Ecto neural progenitor cell (in vitro differentiated cells): ENCODE results near the gene UNC13B.
A peak's percentile ranks its signal among the peaks of the same experiment; 100 is the strongest.
"Not testable (repeated sequence)": the region's sequence is repeated elsewhere in the genome, so short reads cannot be mapped to it uniquely, and the experiment has no call there.

Source experiments
- DNase-seq: peaks from one replicate; pipeline ENCODE4 v3.0.0-alpha.2; 2018; ENCODE audit warnings: low spot score

UNC13B gene

DNA sequence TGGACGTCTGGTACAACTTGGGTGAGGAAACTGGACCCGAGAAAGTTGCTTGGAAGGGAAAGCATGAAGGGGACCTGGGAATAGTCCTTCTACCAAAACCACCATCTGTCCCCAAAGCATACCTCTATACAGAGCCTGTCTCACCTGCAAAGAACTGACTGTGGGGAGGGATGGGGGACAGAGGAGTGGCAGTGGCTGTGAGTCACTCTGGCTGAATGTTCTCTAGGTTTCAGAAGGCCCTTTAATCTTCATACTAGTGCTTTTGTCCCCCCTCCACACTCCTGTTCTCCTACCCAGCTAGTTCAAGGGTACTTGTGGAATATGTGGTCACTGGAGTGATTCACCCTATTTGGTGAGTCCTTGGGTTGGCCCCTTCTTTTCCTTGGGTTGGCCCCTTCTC, 218.8 kb downstream of the UNC13B start:
- DNase-seq = no peak

GRCh38 chr9:35385042-35385441, 223.2 kb downstream of the UNC13B start:
- no peak for DNase-seq

- DNase-seq = peak; percentile 19
Observed at GRCh38 chr9:35395076-35395705, 233.4 kb downstream of the UNC13B start.

- no peak for DNase-seq
Observed at GRCh38 chr9:35395706-35396101, 233.9 kb downstream of the UNC13B start.

- no peak for DNase-seq
Observed at GRCh38 chr9:35396560-35397215, 234.9 kb downstream of the UNC13B start.

DNA sequence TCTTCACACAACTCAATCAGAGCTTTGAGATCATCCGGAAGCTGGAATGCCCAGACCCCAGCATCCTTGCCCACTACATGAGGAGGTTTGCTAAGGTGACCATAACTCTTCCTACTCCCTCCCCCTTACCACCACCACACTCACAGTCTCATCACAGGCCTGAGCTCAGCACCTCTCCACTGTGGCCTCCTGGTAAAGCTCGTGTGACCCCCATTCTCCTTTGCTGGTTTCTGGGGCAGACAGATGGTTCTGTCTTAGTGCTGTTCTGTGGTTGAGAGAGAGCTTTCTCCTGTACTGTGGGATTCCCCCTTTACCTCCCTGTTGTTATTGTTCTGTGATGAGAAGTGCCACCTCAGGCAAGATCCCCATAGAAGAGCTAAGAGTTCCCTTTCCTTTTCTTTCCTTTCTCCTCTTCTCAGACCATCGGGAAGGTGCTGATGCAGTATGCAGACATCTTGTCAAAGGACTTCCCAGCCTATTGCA, 235.4 kb downstream of the UNC13B start:
- DNase-seq = no peak

- DNase-seq = no peak
Observed at GRCh38 chr9:35397923-35398322, 236.1 kb downstream of the UNC13B start.

DNA sequence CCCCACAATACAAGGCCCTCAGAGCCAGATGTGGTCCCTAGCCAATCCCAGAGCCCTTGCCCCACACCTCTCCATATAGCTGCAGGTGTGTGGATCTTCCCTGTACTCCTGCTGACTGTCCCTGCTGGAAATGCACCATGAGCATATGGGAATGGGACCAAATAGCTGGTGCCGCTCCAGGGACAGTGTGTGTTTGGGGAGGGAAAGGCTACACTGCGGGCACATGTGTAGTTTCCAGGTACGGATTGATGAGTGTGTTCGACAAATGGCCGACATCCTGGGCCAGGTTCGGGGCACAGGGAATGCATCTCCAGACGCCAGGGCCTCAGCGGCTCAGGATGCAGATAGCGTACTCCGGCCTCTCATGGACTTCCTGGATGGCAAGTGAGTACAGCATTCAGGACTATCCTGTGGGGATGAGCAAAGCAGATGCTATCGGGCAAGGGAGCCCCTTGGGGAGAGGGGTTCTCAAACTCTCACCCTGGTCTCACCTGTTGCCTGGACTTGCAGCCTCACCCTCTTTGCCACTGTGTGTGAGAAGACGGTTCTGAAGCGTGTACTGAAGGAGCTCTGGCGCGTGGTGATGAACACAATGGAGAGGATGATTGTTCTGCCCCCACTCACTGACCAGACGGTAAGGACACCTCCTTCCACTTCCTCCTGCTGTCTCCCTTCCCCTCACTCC, 237.0 kb downstream of the UNC13B start:
- no peak for DNase-seq

- no peak for DNase-seq
Observed at GRCh38 chr9:35404865-35405264, 243.1 kb downstream of the UNC13B start.

DNA sequence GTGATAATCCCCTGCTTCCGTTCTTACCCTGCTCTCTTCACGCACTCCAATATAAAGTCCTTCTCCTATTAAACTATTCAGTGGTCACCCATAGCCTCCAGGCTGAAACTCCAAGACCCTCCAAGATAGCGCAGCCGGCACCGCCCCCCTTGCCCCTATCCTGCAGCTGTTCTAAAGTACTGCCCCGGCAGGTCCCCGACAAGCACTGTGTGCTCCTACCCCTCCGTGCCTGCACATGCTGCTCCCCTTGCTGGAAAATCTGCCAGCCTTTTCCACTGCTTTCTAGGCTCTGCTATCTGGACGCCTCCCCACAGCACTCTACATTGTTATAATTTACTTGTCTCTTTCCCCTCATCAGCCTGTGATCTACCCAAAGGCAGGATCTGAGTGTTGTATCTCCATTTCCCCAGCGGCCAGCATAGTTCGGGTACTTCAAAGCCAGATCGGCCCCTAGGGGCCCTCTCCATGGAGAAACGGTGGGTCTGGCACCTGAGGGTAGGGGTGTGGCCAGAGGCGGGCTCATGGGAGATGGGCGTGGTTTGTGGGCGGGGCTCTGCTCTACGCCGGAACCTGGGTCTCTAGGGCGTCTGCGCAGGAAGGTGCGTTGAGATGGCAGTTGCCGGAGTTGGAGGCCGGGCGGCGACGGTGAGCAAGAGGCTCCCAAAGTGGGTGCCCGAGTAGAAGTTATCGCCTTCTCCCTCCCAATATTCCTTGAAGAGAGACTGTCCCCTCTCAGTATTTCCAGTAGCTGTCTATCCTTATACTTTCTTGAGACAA, 244.6 kb downstream of the UNC13B start:
- DNase-seq = peak; percentile 91

GRCh38 chr9:35407846-35408245, 246.0 kb downstream of the UNC13B start:
- DNase-seq = no peak

DNA sequence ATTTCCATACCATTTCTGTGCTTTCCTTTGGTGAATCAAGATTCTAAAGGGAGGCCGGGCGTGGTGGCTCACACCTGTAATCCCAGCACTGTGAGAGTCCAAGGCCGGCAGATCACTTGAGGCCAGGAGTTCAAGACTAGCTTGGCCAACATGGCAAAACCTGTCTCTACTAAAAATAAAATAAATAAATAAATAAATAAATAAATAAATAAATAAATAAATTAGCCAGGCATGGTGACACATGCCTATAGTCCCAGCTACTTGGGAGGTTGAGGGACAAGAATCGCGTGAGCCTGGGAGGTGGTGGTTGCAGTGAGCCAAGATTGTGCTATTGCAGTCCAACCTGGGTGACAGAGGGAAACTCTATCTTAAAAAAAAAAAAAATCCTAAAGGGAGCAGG, 247.6 kb downstream of the UNC13B start:
- DNase-seq = not testable (repeated sequence)

DNA sequence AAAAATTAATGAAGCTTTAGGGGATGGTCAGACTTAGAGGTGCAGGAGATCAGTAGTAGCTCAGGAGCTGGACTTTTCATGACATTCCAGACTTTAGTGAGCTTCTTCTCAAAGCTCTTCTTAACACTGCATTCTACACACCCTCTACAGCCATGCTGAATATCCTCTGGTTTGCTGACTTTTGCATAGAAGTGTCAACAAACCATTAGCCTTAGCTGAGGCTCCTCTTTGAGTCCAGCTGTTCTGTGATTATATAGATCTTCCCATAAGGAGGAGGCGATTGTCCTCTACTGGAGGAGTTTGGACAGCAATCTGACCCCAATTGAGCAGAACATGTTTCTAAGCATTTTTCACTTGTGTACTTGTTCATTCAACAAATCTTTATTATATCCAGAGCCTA, 253.1 kb downstream of the UNC13B start:
- DNase-seq = no peak

DNA sequence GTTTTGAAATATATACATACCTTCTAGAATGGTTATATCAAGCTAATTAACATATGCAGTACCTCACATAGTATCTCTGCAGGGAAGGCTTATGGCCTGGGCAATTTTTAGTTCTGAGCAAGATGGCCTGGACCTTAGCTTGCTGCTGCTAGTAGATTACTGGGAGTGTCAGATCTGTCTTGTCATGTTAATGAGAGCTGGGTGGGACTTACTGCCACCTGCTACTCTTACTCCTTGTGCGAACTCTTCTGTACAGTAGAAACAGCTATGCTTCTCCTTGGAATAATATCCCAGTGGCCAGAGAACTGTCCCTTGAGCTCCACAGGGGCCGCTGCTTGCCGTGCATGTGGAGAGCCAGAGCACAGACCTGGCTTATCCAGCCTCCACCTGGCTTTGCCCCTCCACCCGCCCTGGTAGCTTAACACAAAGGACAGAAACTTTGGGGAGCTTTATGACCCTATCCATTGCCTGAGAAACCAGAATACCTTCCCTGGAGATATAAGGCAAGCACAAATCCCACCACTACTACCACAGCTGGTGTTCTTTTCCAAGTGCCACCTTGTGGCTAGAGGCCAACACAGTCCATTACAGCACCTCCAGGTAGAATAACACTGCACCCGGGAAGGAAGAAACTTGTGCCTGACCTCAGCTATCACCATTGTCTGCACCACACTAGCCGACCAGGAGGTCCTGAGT, 253.7 kb downstream of the UNC13B start:
- no peak for DNase-seq

DNA sequence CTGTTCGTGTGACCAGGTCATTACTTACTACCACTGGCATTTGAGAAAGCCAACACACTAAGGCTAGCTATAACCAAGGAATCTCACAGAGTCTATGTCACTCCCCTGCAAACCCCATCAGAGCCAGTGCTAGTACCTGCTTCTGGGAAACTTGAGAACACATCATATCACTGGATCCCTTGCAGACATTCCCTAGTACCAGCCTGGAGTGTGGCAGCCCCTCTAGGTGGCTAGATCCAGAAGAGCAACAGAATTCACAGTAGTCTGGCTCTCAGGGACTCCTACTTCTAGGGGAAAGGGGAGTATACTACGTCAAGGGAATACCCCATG, 254.3 kb downstream of the UNC13B start:
- DNase-seq = no peak

DNA sequence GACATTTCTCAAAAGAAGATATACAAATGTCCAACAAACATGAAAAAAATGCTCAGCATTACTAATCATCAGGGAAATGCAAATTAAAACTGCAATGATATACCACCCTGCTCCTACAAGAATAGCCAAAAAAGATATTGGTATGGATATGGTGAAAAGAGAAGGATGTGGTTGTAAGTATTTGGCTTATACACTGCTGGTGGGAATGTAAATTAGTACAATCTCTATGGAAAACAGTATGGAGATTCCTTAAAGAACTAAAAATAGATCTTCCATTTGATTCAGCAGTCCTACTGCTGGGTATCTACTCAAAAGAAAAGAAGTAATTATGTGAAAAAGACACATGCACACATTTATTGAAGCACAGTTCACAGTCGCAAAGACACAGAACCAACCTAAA, 260.5 kb downstream of the UNC13B start:
- no peak for DNase-seq

- no peak for DNase-seq
Observed at GRCh38 chr9:35422753-35423152, 260.9 kb downstream of the UNC13B start.

GRCh38 chr9:35423499-35423898, 261.7 kb downstream of the UNC13B start:
- DNase-seq = no peak

GRCh38 chr9:35424356-35425352, 262.8 kb downstream of the UNC13B start:
- no peak for DNase-seq

DNA sequence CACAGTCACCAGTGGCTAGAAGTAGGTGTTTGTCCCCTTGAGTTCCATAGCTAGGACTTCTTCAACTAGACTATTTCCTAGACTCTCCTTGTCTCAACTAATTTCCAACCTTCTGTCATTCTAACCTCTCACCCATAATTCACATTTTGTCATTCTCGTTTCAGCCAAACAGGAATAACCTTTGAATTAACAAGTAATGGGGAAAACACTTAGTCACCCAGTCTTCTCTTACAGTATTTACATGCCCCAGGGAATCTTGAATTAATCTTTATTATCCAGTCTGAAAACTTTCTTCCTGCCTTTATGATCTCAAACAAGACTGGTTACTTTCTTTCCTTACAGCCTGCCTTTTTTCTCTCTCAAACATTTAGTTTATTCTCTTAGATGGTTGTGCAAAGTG, 264.8 kb downstream of the UNC13B start:
- DNase-seq = no peak

GRCh38 chr9:35431467-35431866, 269.7 kb downstream of the UNC13B start:
- DNase-seq = no peak
